LNCAP (cell line): ENCODE measurements around the gene PRKD3.

Source experiments
- CTCF ChIP-seq: fragments of 450-650 bp; IDR thresholded peaks from 2 replicates; pipeline ENCODE4 v1.5.1; 2017; ENCODE audit warnings: mild to moderate bottlenecking

Gene PRKD3

GRCh38 chr2:37342591-37343220 lies 18.1 kb upstream of the PRKD3 start:
- TF ChIP-seq CTCF = no peak

DNA sequence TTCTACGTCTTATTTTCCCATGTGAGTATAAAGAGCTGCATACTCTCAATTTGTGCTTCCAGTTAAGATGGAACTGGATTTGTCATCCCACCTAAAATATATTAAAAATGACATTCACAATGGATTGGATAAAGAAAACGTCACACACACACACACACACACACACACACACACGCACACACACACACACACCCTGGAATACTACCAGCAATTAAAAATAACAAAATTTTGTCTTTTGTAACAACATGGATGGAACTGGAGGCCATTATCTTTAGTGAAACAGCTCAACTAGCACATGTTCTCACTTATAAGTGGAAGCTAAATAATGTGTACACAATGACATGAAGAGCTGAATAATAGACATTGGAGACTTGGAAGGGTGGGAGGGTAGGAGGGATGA lies 16.0 kb upstream of the PRKD3 start:
- TF ChIP-seq CTCF = no peak

DNA sequence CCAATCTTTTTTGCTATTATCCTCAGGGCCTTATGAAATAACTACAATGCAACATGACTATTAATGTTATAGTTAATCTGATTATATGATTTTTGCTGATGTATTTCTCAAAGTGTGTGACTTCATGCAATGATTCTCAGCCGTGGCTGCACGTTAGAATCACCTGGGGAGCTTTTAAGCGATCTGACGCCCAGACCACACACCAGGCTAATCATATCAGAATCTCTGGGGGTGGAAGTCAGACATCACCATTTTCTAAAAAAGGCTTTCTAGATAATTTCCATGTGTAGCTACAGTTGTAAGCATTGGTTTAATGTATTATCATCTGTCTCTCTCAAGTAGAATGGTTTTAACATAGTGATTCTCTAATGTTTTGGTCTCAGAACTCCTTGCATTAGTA lies 14.3 kb upstream of the PRKD3 start:
- no peak for TF ChIP-seq CTCF

DNA sequence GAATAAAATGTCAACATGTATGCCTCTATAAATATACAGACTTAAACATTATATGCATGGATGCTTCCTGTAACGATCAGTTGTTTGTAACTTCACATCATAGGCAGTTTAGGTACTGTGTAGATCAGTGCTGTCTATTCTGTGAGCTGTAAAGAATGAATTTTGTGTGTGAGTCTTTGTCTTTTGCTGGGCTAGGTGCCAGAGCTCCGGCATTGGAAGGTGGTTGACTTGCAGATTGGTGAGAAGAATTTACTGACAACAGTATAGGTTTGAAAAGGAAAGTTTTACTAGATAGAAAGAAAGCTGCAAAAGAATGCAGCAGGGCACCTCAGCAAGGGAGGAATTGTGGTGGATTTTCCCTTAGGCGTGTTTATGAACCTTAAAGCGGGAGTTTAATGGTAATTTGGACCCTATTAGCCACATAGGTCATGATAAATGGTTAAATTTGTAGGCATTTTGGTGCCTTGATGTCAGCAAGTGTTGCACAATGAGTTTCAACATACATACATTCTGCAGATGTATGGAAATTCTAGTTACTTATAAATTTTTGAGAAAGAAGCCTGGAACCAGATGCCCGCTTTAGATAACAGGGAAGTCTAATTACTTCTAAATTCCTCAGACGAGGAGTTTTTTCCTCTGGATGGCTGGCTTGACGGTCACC lies 13.1 kb upstream of the PRKD3 start:
- no peak for TF ChIP-seq CTCF

DNA sequence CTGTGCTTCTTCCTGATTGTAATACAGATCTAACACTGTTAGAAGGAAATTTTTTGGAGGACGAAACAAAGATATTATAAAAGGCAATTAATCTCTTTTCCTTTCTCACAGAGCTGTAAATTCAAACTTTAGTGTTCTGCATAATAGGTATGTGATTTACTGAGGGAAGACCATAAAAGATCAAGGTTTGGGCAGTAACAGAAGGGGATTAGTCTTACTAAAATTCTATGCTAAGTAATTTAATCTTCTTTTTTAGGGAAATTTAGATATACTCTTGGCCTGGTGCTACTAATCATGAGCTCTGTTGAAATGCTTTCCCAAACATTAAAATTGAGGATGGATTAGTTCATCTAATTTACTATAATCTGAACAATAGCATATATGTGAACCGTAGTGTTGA lies 11.0 kb upstream of the PRKD3 start:
- no peak for TF ChIP-seq CTCF

GRCh38 chr2:37333256-37333655 lies 8.6 kb upstream of the PRKD3 start:
- TF ChIP-seq CTCF = no peak

- TF ChIP-seq CTCF = no peak
Measured at GRCh38 chr2:37332560-37332959, 7.9 kb upstream of the PRKD3 start.

DNA sequence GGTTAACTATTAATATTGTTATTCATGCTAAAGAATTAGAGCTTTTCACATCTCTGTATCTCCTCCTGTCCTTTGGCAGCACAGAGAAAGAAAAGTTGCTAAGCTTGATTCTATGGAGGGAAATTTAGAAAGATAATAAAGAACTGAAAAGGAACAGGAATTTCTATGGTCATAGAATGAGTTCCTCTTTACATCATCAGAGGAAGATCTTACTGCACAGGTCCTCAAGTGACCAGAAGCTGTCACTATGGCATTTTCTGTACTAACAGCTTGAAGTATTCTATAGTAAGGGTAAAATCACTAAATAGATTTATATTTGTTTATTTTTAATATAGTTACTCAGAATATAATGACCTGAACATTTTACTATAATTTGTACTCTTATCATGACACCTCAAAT lies 6.0 kb upstream of the PRKD3 start:
- no peak for TF ChIP-seq CTCF
